SKM-1 (cell line): ENCODE measurements around the gene NOTCH4.
A peak's percentile ranks its signal among the peaks of the same experiment; 100 is the strongest.
"Not testable (repeated sequence)": the region's sequence is repeated elsewhere in the genome, so short reads cannot be mapped to it uniquely, and the experiment has no call there.

Experiments used
- DNase-seq: peaks from one replicate; lab custom pipeline; 2025; ENCODE audit not compliant: unreplicated experiment; lab: John Stamatoyannopoulos, UW

NOTCH4 gene

DNA sequence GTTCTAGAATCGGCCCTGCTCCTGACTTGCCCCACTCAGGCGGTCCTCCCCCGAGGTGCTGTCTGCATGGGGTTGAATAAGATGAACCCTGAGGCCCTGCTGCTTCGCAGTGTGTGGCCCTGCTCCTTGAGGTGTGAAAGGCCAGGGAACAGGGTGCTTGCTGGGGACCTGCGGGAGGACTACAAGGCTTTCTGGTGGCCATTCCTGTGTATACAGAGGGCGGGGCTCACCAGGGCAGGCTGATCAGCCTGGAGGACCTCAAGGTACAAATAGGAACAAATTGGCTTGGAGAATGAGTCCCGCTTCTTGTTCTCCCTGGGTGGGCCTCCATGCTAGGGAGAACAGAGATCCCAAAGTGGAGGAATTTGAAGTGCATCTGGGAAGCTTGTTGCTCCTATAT is 5.7 kb downstream of the NOTCH4 start:
- DNase-seq, result no peak

DNA sequence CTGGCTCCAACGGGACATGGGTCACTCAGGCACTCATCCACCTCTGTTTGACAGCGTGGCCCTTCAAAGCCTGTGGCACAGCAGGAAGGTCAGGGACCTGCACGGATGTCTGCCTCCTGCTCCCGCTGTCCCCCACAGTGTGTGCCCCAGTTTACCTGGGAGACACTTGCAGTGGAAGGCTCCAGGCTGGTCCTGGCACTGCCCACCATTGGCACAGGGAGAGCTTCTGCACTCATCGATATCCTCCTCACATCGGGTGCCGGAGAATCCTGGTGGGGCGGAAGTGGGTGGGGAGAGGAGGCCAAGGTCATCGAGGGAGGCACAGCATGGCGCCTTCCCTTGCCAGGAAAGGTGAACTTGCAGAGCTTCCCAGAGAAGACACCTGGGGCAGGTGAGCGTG is 6.9 kb downstream of the NOTCH4 start:
- DNase-seq, result no peak

DNA sequence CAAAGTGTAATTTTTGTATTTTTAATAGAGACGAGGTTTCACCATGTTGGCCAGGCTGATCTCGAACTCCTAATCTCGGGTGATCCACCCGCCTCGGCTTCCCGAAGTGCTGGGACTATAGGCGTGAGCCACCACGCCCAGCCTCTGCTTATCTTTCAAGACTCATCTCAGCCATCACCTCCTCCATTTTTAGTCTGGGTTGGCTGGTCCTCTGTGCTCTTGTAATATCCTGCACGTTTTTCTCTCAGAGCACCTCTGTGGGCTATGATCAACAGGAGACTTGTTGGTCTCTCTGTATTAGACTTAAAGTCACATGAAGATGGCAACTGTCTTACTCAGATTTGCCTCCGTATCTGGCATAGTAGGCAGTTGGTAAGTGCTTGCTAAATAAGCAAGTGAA is 7.6 kb downstream of the NOTCH4 start:
- no peak for DNase-seq

DNA sequence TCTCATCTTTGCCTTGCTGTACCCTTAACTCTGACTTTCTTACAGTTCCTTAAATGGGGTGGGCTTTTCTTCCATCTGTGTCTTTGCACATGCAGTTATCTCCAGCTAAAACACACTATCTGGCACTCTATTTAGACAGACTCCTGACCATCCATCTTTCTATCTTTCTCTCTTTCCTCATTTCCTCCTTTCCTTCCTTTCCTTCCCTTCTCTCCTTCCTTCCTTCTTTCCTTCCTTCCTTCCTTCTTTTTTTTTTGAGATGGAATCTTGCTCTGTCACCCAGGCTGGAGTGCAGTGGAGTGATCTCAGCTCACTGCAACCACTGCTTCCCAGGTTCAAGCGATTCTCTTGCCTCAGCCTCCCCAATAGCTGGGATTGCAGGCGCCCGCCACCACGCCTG is 8.2 kb downstream of the NOTCH4 start:
- DNase-seq, result no peak

DNA sequence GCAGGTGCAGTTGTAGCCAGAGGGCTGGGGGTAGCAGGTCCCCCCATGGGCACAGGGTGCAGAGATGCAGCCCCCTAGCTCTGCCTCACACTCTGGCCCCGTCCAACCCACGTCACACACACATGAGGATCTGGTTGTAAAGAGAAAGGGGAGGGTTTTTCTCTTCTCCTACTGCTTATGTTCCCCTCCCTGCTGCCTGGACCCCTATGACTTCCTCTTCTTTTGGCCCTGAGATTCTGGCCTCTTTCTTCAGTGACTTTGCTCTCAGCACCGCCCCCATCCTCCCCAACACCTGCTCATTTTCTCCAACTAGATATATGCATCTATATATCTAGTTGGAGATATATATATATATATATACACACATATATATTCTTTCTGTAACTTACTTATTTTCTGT is 9.7 kb downstream of the NOTCH4 start:
- DNase-seq, result no peak

DNA sequence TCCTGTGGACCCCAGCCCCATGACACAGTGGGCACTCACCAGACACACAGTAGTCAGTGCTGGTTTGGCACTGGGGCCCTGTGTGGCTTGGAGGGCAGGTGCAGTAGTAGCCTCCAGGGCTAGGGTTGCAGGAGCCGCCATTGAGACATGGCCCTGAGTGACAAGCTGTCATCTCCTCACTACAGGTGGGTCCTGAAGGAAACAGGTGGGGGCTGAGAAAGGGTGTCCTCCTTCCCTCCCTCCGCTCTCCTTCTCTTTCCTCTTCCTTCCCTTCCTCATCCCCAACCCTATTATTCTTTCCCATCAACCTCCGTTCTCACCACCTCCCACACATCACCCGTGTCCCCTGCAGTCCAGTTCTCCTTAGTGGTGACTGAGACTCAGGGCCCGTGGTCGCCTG is 10.2 kb downstream of the NOTCH4 start:
- DNase-seq, result no peak

DNA sequence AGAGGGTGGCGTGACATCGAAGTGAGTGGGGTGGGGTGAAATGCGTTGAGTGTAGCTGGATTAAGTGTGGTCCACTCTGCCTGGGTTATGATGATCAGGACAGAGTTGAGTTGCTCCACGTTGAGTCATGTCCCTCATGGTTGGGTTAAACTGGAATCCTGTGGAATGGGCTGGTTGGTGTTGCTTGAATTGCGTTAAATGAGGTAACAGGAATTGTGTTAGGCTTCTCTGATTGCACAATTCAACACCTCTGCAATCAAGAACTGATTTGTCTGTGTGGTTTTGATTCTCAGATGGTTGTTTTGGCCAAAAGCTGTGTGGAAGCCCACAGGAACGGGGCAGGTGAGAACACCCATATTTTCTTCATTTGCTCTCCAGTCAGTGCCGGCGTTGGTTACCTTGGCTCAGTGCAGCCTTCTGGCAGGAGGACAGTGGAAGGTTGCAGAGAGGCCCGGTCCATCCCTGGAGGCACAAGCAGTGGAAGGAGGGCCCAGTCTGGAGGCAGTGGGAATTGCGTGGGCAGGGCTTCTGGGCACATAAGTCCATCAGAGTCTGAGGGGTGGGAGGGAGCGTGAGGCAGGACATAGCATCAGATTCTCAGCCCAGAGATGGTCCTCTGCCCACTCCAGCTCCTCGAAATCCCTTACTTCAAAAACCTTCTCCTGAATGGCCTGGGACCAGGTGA is 11.6 kb downstream of the NOTCH4 start:
- no peak for DNase-seq

DNA sequence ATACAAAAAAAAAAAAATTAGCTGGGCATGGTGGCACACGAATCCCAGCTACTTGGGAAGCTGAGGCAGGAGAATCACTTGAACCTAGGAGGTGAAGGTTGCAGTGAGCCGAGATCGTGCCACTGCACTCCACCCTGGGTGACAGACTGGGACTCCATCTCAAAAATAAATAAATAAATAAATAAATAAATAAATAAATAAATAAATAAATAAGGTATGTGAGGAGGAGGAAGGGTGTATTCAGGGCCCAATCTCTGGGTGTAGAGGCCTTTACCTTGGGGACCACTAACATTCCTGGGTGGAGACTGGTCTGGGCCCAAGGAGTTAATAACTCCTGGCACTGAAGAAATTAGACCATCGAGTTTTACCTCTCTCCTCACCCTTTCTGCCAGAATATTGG is 12.4 kb downstream of the NOTCH4 start:
- DNase-seq, result not testable (repeated sequence)

DNA sequence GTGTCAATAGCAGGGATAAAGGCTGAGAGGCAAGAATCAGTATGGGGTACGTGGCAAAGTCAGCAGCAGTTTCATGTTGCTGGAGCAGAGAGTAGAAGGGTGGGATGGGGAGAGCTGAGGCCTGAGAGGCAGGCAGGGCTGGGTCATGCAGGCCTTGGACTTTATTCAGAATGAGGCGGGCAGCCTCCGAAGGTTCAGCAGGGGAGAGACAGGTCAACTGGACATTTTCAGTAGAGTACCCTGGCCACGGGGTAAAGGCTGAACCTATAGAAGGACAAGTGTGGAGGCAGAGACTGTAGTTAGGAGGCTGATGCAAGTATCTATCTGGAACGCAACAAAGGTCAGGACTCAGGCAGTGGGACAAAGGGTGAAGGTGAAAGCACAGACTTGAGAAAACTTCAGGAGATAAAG is 13.7 kb downstream of the NOTCH4 start:
- DNase-seq, result no peak

DNA sequence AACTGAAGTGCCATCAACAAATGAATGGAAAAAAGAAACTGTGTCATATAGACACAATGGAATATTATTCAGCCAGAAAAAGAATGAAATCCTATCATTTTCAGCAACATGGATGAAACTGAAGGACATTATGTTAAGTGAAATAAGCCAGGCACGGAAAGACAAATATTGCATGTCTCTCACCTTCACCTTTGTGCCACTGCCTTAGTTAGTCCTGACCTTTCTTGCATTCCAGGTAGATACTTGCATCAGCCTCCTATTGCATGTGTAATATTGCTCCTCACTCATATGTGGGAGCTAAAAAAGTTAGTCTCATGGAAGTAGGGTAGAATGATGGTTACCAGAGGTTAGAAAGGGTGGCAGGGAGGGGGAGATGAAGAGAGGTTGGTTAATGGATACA is 14.9 kb downstream of the NOTCH4 start:
- DNase-seq, result no peak

DNA sequence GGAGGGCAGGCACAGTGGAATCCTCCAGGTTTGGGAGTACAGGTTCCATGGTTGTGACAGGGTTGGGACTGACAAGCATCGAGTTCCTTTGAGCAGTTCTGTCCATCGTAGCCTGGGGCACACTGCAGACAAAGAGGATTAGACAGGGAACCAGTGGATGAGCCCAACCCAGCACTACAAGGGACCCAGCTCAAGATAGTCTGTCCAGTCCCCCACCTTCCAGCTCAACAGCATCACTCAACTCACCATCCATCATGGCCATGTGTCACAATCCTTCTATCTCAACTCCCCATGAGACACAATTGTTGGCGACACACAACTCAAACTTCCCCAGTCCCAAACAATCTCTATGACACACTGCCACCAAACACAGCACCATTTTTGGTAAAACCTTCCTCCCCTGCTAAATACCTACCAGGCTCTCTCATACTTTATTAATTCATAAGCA is 19.6 kb downstream of the NOTCH4 start:
- no peak for DNase-seq

DNA sequence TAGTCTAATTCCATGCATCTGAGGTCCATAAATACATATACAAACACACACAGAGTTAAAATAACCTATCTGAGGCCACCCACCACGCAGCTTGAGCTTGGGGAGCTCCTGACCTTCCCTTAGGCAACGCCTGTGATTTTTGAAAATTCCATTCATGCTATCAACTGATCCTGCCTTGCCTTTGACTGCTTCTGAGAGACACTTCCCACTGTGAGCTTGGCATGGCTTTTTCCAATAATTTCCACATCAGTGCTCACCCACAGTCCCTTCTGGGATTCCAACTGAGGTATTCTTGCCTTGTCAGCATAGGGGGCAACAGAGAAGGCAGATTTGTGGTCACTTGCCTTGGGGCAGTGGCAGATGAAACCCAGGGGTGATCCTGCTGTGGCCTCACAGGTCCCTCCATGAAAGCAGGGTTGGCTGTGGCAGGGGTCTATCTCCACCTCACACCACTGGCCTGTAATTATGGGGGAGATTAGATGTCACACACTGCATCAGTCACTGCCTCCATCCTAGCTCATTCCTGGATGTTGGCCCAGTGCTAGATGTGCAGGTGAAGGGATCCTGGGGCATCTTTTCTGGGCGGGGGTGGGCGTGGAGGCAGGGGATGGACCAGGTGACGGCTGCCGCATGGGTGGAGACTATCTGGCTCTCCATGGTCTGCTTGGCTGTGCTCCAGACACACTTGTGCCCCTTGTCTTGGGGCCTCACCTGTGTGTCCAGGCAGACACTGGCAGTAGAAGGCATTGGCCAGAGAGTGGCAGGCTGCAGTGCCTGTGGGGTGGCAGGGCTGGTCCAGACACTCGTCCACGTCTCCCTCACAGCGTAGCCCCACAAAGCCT is 20.2 kb downstream of the NOTCH4 start:
- no peak for DNase-seq

DNA sequence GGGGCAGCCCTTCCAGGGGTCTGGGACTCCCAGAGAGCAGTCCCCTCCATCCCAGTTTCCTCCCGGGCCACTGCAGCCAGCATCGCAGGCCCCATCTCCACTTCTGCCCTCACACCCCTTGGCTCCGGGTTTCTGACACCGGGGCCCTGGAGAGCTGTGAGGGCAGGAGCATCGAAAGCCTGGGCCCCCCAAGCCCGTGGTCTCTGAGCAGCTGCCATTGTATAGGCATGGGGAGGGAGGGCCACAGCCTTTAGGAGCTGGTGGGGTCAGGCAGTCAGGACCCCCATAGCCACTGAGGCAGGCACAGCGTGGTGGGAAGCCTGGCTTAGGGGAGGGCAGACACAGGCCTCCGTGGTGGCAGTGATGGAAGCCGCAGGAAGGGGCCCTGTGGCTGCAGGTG is 21.7 kb downstream of the NOTCH4 start:
- no peak for DNase-seq

DNA sequence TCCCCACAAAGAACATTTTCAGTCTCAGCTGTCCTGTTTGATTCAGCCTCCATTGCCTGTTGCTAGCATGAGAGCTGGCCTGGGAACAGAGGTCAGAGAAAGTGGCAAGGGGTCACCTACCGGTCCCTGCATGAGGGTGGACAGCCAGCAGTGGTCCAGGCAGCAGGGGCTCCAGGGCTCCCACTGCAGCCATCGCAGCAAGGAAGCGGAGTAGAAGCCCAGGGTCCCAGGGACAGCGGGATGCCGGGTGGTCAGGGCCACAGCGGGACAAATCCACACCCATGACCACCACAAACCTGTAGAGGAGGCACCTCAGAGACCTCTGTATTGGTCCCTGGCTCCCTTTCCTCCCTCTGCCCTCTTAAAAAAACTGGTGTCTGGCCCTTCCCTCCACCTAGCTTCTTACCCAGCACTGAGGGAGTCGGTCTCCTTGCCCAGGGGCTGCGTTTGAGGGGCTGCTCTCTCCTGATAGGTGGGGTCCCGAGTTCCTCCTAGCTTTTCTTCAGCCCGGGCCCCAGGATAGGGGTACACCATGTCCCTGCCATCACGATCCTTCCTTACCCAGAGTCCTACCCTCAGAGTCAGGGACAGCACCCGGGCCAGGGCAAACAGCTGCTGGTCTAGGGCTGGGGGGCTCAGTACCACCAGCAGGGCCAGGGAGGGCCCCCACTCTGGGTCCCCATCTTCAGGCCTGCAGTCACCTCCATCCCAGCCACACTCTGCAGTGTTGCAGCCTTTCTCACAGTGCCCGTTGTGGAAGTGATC is 23.0 kb downstream of the NOTCH4 start:
- DNase-seq, result no peak

DNA sequence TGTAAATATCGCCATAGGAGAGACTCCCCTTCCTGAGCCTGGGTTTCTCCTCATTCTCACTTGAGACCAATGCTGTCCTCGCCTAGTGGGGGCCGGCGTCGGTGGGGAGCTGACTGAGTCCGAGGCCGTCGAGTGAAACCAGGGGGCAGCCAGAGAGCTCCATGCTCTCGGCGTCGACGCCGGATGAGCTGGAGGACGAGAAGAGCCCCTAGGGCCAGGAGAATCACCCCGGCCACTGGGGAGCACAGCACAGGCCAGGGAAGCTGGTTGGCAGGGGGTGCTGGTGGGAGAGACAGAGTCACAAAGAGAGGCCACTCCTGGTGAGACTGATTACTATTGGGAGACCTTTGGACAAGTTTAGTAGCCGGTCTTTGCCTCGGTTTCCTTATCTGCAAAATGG is 25.0 kb downstream of the NOTCH4 start:
- DNase-seq, result no peak

DNA sequence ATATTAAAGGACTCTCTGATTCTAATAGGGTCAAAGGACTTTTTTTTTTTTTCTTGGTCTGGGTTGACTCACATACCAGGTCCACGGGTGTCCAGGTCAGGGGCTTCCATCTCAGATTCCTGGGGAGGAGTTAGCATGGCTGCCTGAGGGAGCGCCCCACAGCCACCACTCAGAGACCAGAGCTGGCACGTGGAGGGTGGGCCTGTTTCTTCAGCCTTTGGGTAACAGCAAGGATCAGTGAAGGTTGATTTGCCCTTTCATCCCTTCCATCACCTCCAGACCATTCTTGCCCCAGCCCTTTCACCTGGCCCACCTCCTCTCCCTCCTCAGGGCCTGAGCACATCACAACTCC is 25.5 kb downstream of the NOTCH4 start:
- no peak for DNase-seq

DNA sequence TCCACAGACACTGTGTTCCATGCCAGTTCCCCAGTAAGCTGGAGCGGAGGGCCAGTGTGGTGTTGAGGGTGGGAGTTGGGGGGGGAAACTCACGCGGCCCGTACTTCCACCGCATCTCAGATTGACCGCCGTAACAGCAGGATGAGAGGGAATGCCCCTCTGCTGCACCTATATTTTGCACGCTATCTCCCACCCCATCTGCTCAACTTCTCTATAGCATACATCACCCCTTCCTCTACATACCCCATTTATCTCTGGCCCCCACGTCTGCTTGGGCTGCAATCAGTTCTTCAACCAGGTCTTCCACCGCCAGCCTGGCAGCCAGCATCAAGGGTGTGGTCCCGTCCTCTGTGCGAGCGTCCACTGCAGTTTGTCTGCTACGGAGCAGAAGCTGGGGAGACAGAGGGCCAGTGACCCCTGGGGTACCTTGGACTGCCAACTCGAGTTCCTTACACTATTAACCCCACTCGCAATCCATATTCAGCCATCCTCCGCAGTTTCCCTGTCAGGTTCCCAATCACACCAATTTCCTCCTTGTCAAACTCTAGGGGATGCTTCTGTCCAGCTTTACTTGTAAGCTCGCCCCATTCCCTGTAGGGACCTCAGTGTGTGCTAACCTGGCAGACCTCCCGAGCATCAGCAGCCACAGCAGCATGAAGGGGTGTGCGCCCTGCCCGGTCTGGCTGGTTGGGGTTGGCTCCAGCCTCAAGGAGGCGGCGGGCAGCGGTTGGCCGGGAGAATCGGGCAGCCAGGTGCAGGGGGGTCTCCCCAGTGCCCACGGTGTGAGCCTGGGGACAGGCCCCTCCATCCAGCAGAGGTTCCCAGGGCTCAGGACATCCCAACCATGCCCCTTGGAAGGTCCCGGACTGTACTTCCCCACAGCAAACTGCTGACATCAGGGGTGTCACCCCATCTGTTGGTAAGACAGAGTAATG is 26.9 kb downstream of the NOTCH4 start:
- DNase-seq, result no peak

DNA sequence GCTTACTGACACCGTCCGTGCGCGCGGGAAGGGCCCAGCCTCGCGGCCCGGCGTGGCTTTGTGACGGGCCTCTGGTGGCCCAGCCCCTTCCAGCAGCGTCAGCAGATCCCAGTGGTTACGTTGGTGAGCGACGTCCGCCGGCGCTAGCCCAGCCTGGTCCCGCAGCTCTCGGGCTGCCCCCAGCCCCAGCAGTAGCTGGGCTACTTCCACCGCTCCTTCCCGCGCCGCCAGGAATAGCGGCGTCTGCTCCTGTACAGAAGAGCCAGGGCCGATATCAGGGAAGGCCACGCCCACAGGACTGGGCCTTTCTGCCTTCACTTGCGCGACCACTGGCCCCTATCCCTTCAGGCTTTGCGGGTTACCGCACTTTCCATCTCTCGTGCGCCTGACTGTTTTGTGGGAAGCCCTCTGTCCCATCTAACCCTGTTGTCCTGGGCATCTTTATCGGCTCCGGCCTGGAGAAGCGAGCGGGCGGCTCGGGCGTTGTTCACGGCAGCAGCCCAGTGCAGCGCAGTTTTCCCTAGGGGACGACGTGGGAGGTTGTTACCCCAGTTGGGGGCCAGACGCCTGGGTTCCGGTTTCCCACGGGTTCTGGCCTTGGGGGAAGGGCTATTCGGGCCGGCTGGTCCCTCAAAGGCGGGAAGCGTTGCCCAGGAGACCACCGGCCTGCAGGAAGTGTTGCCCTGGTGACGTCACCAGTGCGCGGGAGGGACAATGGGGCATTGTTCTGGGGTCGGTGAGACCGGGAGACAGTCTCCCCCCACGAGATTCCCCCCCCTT is 27.8 kb downstream of the NOTCH4 start:
- DNase-seq, result no peak

DNA sequence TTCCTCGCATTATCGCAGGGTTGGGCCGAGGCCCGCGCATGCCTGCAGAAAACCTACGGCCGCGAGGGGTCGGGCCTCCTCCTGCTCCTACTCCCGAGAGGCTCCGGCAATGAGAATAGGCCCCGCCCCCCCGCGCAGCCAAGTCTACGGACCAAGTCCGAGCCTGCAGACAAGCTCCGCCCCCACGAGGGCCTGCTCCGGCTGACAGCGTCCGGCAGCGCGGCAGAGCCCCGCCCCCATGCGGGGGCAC is 28.3 kb downstream of the NOTCH4 start:
- DNase-seq, result peak; percentile 98
